GM20000 (cell line): ENCODE results near the gene IGLL5.
"Not testable (repeated sequence)": the region's sequence is repeated elsewhere in the genome, so short reads cannot be mapped to it uniquely, and the experiment has no call there.

Experiments
- DNase-seq: peaks from one replicate; pipeline ENCODE4 v3.0.0; 2012; ENCODE audit warnings: low spot score
- TF ChIP-seq, protein P1 (sequence below): IDR thresholded peaks from 2 replicates; pipeline ENCODE4 v1.5.1; 2012; ENCODE audit warnings: mild to moderate bottlenecking, control low read depth; ENCODE audit errors: extremely low read depth, missing control alignments

The IGLL5 gene

DNA sequence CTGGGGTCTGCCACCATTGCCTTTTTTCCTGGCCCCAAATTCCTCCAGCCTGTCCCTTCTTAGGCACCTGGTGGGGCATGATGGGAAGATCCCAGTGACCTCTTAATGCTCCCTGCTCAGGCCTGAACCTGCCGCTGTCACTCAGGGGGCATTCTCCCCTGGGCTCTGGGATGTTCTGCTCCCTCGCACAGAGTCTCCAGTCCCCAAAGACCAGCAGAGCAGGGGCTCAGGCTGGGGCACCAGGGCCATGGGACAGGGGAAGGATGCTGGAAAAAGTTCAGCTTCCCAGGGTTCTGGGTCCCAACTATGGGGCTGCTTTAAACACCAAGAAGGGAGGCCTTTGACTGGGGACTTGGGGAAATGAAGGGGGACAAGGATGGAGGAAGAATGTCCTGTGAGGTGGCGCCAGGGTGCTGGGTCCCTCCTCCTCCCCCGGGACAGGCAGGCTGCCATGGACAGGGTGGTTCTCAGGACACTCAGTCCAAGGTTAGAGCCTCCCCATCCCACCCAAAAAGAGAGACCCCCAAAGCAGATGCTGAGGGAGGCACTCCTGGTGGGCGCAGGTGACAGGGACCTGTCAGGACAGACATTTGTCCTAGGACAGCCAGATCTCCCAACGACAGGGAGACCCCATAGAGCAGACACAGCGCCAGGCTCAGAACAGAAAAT lies 30.8 kb downstream of the IGLL5 start:
- TF ChIP-seq, protein P1, sequence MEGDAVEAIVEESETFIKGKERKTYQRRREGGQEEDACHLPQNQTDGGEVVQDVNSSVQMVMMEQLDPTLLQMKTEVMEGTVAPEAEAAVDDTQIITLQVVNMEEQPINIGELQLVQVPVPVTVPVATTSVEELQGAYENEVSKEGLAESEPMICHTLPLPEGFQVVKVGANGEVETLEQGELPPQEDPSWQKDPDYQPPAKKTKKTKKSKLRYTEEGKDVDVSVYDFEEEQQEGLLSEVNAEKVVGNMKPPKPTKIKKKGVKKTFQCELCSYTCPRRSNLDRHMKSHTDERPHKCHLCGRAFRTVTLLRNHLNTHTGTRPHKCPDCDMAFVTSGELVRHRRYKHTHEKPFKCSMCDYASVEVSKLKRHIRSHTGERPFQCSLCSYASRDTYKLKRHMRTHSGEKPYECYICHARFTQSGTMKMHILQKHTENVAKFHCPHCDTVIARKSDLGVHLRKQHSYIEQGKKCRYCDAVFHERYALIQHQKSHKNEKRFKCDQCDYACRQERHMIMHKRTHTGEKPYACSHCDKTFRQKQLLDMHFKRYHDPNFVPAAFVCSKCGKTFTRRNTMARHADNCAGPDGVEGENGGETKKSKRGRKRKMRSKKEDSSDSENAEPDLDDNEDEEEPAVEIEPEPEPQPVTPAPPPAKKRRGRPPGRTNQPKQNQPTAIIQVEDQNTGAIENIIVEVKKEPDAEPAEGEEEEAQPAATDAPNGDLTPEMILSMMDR, result no peak
- no peak for DNase-seq

DNA sequence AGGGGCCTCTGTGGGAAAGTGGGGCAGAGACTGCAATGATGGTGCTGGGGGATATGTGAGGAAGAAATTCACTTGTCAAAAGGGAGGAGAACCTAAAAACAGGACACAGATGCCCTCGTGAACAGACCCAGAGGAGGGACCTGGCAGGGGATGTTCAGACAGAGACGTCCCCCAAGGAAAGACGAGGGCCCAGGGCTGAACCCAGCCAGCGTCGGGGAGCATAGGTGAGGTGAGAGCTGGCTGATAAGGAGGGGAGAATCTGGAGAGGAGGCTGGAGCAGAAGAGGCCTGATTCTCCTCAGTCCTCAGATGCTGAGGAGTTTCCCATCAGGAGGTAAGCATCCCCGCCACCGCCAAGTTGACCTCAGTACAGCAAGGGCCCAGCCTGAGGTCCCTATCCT lies 31.4 kb downstream of the IGLL5 start:
- no peak for DNase-seq
- TF ChIP-seq, protein P1, result no peak

DNA sequence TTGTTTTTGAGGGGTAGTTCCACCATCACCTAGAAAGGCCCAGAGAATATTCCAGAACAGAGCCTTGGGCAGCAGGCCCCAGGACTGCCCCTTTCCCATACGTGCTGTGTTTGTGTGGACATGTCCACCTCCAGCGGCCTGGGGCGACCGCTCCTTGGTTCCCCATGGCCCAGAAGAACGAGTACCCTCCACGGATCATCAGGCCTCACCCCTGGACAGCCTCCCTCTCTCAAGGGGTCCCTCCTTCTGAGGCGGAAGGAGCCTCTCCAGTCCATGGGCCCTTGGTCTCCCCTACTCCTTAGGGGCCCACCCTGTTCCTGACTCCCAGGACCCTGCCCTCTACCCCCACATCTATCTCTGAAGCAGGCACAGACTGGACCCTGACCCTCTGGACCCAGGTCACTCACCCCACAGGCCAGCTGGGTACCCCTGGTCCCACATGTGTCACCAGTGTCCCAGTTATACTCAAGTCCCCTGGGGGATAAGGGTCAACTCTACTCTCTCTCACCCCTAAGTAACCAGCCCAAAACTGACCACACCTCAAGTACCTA lies 32.6 kb downstream of the IGLL5 start:
- no peak for DNase-seq
- TF ChIP-seq, protein P1, result no peak

DNA sequence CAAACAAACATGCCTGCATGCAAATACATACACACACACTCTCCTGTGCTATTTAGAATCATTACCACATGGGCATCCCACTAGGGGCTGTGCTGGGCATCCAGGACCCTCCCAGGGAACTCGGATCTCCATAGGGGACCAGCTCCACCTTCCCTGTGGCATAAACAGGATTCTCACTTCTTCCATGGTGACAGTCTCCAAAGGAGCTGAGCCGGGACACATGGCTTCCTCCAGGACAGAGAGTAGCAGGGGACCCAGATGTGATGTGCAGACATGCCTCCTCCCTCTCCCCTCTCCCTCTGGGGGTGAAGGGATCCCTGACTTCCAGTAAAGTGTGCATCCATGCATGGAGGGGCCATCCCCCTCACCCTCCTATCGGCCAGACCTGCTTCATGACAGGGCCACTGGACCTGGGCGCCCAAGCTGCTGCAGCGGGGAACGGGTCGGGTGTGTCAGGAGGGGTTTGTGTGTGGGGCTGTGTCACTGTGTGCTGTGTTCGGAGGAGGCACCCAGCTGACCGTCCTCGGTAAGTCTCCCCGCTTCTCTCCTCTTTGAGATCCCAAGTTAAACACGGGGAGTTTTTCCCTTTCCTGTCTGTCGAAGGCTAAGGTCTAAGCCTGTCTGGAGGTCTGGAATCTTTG lies 33.4 kb downstream of the IGLL5 start:
- TF ChIP-seq, protein P1, result no peak
- DNase-seq, result no peak

DNA sequence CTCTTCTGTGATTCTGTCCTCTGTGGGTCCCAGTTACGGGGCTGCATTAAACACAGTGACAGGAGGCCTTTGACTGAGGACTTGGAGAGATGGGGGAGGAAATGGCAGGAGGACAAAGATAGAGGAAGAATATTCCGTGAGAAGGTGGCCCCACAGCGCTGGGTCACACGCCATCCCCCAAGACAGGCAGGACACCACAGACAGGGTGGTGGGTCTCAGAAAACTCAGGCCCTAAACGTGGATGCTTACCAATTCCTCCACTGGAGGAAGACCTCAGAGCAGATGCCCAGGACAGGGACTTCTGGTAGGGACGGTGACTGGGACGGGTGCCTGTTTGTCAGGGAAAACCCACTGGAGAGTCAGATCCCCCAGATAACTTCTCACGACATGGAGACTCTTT lies 34.0 kb downstream of the IGLL5 start:
- TF ChIP-seq, protein P1, result no peak
- no peak for DNase-seq

DNA sequence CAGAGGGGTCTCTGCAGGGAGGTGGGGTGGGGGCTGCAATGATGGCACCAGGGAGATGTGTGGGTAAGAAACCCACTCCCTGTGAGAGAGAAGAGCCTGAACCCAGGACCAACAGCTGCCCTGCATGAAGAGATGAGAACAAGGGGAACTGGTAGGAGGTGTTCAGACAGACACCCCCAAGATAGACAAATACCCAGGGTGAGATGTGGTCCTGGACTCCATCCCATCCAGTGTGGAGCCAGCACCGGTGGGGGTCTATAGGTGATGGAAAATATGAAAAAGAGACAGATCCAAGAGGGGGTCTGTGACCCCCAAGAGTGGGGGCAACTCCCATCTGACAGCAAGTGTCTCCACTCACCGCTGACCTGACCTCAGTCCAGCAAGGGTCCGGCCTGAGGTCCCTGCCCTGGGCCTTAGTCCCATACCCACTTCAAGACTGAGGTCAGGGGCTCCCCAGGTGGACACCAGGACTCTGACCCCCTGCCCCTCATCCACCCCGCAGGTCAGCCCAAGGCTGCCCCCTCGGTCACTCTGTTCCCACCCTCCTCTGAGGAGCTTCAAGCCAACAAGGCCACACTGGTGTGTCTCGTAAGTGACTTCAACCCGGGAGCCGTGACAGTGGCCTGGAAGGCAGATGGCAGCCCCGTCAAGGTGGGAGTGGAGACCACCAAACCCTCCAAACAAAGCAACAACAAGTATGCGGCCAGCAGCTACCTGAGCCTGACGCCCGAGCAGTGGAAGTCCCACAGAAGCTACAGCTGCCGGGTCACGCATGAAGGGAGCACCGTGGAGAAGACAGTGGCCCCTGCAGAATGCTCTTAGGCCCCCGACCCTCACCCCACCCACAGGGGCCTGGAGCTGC lies 34.7 kb downstream of the IGLL5 start:
- DNase-seq, result not testable (repeated sequence)

DNA sequence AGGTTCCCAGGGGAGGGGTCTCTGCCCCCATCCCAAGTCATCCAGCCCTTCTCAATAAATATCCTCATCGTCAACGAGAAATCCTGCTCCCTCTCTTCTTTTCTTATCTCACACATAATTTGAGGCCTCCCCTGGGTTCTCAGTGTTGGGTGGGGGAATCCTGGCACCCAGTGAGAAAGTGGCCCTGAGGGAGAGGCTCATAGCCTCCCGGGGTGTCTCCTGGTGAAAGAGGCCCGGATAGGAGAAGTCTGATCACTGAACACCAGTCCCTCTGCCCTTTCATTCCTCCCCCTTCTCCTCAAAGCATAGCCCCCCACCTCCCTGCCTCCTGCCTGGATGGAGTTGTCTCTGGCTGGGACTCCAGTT lies 35.3 kb downstream of the IGLL5 start:
- no peak for DNase-seq
- TF ChIP-seq, protein P1, result no peak
